PC-3 (cell line): ENCODE data around the gene TPCN2. TPM values are rescaled to one million over a fixed set of nuclear protein-coding genes. Genes with fewer than 3 reads are reported as not detected.

Experiments
- ATAC-seq: fragments of 200-7000 bp; cut with Tn5 transposase; 2 replicates; pipeline ENCODE4 v1.9.1; 2020; ENCODE audit warnings: mild to moderate bottlenecking, moderate library complexity
- BruUV-seq: library from RNA; stranded (reverse); fragments of 400-500 nt; replicated peaks from 2 replicates; lab custom pipeline; 2021; lab: Mats Ljungman, UMichigan
- CTCF ChIA-PET: fragments of 300-600 bp; sonication (Branson Sonifier 250); formaldehyde crosslinking; loops from one replicate; lab custom pipeline; 2022; ENCODE audit warnings: antibody characterized with exemption; lab: Charles Lee
- POLR2A ChIA-PET: fragments of 300-600 bp; sonication (Branson Sonifier 250); formaldehyde crosslinking; loops from one replicate; lab custom pipeline; 2022; ENCODE audit warnings: antibody characterized with exemption; ENCODE audit not compliant: unreplicated experiment; lab: Charles Lee
- DNase-seq: peaks from one replicate; pipeline ENCODE4 v3.0.0-alpha.2; 2015
- H2AFZ ChIP-seq: fragments of 300-600 bp; sonication (generic); 2 replicates; pipeline ENCODE4 v1.6.0; 2016; ENCODE audit warnings: antibody characterized with exemption, low read length
- H3F3A ChIP-seq: fragments of 300-600 bp; sonication (generic); one replicate; pipeline ENCODE4 v1.6.0; 2017; ENCODE audit warnings: antibody characterized with exemption, low read length, control low read depth, mild to moderate bottlenecking; ENCODE audit not compliant: unreplicated experiment
- H3K27ac ChIP-seq: fragments of 300-600 bp; sonication (generic); 2 replicates; pipeline ENCODE4 v1.5.1; 2016; ENCODE audit warnings: mild to moderate bottlenecking, low read length
- H3K27me3 ChIP-seq: fragments of 300-600 bp; sonication (generic); 2 replicates; pipeline ENCODE4 v1.6.1; 2016; ENCODE audit warnings: low read length, mixed read lengths
- H3K36me3 ChIP-seq: fragments of 300-600 bp; sonication (generic); 2 replicates; pipeline ENCODE4 v1.6.1; 2016; ENCODE audit warnings: low read depth, mixed run types, low read length, mixed read lengths
- H3K4me1 ChIP-seq: fragments of 300-600 bp; sonication (generic); 2 replicates; pipeline ENCODE4 v1.5.1; 2016; ENCODE audit warnings: low read length; ENCODE audit not compliant: insufficient read depth
- H3K4me2 ChIP-seq: fragments of 300-600 bp; sonication (generic); 2 replicates; pipeline ENCODE4 v1.6.0; 2016; ENCODE audit warnings: low read length
- H3K4me3 ChIP-seq: fragments of 300-600 bp; sonication (generic); 2 replicates; pipeline ENCODE4 v1.5.1; 2016; ENCODE audit warnings: mild to moderate bottlenecking, low read length, mixed read lengths
- H3K79me2 ChIP-seq: fragments of 300-600 bp; sonication (generic); 2 replicates; pipeline ENCODE4 v1.6.1; 2017; ENCODE audit warnings: low read length, mixed read lengths
- H3K9ac ChIP-seq: fragments of 300-600 bp; sonication (generic); 2 replicates; pipeline ENCODE4 v1.6.0; 2016; ENCODE audit warnings: mild to moderate bottlenecking, low read length
- H3K9me2 ChIP-seq: fragments of 300-600 bp; sonication (generic); replicated peaks from 2 replicates; pipeline ENCODE4 v1.6.1; 2016; ENCODE audit warnings: mixed run types, low read length, mixed read lengths
- H3K9me3 ChIP-seq: fragments of 300-600 bp; sonication (generic); 2 replicates; pipeline ENCODE4 v1.6.1; 2016; ENCODE audit warnings: low read length, mixed read lengths
- H4K20me1 ChIP-seq: fragments of 300-600 bp; sonication (generic); 2 replicates; pipeline ENCODE4 v1.6.1; 2016; ENCODE audit warnings: low read length, mixed read lengths
- CTCF ChIP-seq: fragments of 300-600 bp; sonication (generic); conservative IDR thresholded peaks from 2 replicates; pipeline ENCODE4 v1.5.1; 2017; ENCODE audit warnings: antibody characterized with exemption, low read depth, mild to moderate bottlenecking, low read length
- EZH2 ChIP-seq: fragments of 300-600 bp; sonication (generic); IDR thresholded peaks from one replicate; pipeline ENCODE4 v1.6.1; 2017; ENCODE audit warnings: antibody characterized with exemption, mild to moderate bottlenecking, low read length; ENCODE audit not compliant: unreplicated experiment
- EZH2phosphoT487 ChIP-seq: fragments of 300-600 bp; sonication (generic); IDR thresholded peaks from 2 replicates; pipeline ENCODE4 v1.6.1; 2018; ENCODE audit warnings: mild to moderate bottlenecking, antibody characterized with exemption, low read length, borderline replicate concordance
- intact Hi-C: fragments of 100-400 bp; cut with micrococcal nuclease; formaldehyde crosslinking; loops from 2 replicates; pipeline ENCODE4 v1.9.0; 2023
- total RNA-seq: library from RNA; depleted of rRNA; stranded (reverse); fragments of >200 nt; gene quantifications from 2 replicates; pipeline ENCODE4 v1.2.3, GENCODE V29; 2014

TPCN2 gene
- total RNA-seq, 1 experiment from 2014 or later: 13.0 TPM

GRCh38 chr11:69004411-69005182 is 44.1 kb upstream of the TPCN2 start:
- Histone ChIP-seq H3K9me2 (no peaks in the 10 kb centered on the region), H3K4me3 (no peak overlapping the region), H3K4me1 (peaks cover 18% of the 10 kb centered on the region), H3F3A (no peaks in the 10 kb centered on the region), H3K79me2 (no peaks in the 10 kb centered on the region), H3K27ac (no peak overlapping the region), H3K4me2 (no peak overlapping the region), H3K36me3 (no peaks in the 10 kb centered on the region), H2AFZ (no peak overlapping the region), H3K9ac (no peak overlapping the region), H3K27me3 (no peaks in the 10 kb centered on the region), H4K20me1 (no peaks in the 10 kb centered on the region), H3K9me3 (no peaks in the 10 kb centered on the region)
- ATAC-seq: no peak
- TF ChIP-seq EZH2phosphoT487: no peak
- no peak for TF ChIP-seq EZH2
- TF ChIP-seq CTCF: no peak
- BruUV-seq: no TSS peak
- POLR2A ChIA-PET: no interaction called here
- intact Hi-C loops: no loop called here
- no peak for DNase-seq
- CTCF ChIA-PET: no interaction called here

GRCh38 chr11:69005183-69005630 is 43.5 kb upstream of the TPCN2 start:
- BruUV-seq: no TSS peak

DNA sequence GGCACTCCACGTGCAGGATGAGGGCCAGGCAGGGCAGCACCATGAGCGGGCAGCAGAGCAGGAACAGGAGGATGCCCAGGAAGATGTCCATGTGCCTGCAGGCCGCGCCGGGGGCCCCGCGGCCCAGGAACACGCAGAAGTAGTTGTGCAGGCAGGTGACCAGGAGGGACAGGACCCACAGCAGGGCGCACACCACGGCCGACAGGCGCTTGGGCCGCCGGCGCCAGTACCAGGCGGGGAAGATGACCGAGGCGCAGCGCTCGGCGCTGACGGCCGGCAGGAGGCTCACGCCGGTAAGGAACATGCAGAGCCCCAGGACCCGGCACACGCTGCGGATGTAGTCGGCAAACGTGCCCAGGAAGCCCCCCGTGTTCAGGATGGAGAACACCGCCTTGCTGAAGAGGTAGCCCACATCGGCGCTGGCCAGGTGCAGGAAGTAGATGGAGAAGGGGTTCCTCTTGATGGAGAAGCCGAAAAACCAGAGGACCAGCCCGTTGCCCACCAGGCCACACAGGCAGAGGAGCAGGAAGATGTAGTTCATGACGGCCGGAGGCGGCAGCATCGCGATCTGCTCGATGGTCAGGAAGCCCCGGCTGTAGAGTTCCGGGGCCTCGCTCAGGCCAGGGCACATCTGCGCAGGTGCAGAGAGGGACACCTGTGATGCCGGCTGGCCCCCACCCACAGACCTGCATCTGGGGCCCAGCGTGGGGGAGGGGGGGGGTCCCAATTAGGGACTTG is 42.9 kb upstream of the TPCN2 start:
- Histone ChIP-seq H4K20me1 (no peaks in the 10 kb centered on the region), H2AFZ (no peak overlapping the region), H3K4me3 (no peak overlapping the region), H3K4me2 (no peak overlapping the region), H3K4me1 (peaks cover 29% of the 10 kb centered on the region), H3K9ac (no peak overlapping the region), H3K27me3 (no peaks in the 10 kb centered on the region), H3K27ac (no peak overlapping the region), H3F3A (no peaks in the 10 kb centered on the region), H3K36me3 (no peaks in the 10 kb centered on the region), H3K79me2 (no peaks in the 10 kb centered on the region), H3K9me2 (no peaks in the 10 kb centered on the region), H3K9me3 (no peaks in the 10 kb centered on the region)
- TF ChIP-seq CTCF: no peak
- TF ChIP-seq EZH2: no peak
- no peak for TF ChIP-seq EZH2phosphoT487
- CTCF ChIA-PET: no interaction called here
- intact Hi-C loops: no loop called here
- DNase-seq: no peak
- no TSS peak for BruUV-seq
- POLR2A ChIA-PET: no interaction called here
- no peak for ATAC-seq

More at GRCh38 chr11:69005183-69005630, 43.5 kb upstream of the TPCN2 start:
- Histone ChIP-seq H3K27me3 (no peaks in the 10 kb centered on the region), H2AFZ (no peak overlapping the region), H4K20me1 (no peaks in the 10 kb centered on the region), H3K79me2 (no peaks in the 10 kb centered on the region), H3F3A (no peaks in the 10 kb centered on the region), H3K36me3 (no peaks in the 10 kb centered on the region), H3K4me3 (no peak overlapping the region), H3K4me1 (peaks cover 24% of the 10 kb centered on the region), H3K9me3 (no peaks in the 10 kb centered on the region), H3K9me2 (no peaks in the 10 kb centered on the region), H3K4me2 (no peak overlapping the region), H3K9ac (no peak overlapping the region), H3K27ac (no peak overlapping the region)
- no peak for TF ChIP-seq EZH2phosphoT487
- ChIA-PET POLR2A (no interaction called here), CTCF (no interaction called here)
- intact Hi-C loops: no loop called here
- DNase-seq: no peak
- no peak for ATAC-seq
